ENCODE measurements around the gene ELMOD1.

ELMOD1 gene

GRCh38 chr11:107646783-107647182, 55.8 kb downstream of the ELMOD1 start:
- DNase-seq (ENCODE audit: low read depth in 2 of 2) = no peak

- DNase-seq (ENCODE audit: low read depth in 2 of 2) = no peak
Measured at GRCh38 chr11:107648242-107648641, 57.3 kb downstream of the ELMOD1 start.

GRCh38 chr11:107651672-107652071, 60.7 kb downstream of the ELMOD1 start:
- no peak for DNase-seq (ENCODE audit: low read depth in 2 of 2)

DNA sequence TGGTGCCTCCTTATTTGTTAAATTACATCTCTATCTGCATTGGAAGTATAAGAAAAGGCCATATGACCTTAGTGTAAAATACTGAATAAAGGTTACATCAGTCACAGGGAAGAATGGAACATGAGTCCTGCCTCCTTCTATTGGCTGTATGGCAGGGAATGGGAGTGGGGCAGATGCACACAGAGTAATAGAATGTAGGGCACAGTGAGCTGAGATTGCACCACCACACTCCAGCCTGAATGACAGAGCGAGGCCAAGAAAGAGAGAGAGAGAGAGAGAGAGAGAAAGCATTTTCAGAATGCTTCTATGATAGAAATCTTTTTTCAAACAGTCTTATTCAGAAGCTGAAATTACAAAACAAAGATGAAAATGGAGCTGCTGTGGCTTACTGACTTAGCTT, 62.1 kb downstream of the ELMOD1 start:
- DNase-seq (ENCODE audit: low read depth in 2 of 2) = no peak

DNA sequence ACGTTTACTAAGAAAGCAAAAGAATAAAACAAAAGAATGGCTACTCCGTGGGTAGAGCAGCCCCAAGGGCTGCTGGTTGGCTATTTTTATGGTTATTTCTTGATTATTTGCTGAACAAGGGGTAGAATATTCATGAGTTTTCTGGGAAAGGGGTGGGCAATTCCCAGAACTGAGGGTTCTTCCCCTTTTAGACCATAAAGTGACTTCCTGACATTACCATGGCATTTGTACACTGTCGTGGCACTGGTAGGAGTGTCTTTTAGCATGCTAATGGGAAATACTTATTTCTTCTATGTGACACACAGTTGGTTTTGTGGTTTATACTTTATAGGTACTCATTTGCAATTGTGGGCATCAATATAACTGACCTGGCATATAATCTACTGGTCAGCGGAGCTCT, 64.7 kb downstream of the ELMOD1 start:
- no peak for DNase-seq (ENCODE audit: low read depth in 2 of 2)

GRCh38 chr11:107659310-107659709, 68.4 kb downstream of the ELMOD1 start:
- DNase-seq (ENCODE audit: low read depth in 2 of 2) = no peak

DNA sequence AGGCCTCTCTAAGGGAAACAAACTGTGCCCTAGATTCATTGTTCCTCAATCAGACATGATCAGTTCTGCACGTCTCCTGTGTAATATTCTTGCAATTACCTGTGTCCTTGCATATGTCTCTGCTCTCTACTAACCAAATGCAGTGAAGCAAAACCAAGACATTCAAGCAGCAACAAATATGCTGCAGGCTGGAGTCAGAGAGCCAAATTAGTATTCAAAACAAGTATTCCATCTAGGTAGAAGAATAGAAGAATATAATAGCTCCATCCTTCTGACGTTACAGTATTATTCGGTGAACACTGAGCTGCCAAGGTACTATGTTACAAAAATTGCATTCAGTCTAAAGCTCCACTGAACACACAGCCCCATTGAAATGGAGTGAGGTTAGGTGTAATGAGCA, 69.1 kb downstream of the ELMOD1 start:
- DNase-seq (ENCODE audit: low read depth in 2 of 2) = no peak

GRCh38 chr11:107661656-107662055, 70.7 kb downstream of the ELMOD1 start:
- DNase-seq (ENCODE audit: low read depth in 2 of 2) = no peak

- no peak for DNase-seq (ENCODE audit: low read depth in 2 of 2)
Measured at GRCh38 chr11:107665018-107665417, 74.1 kb downstream of the ELMOD1 start.

DNA sequence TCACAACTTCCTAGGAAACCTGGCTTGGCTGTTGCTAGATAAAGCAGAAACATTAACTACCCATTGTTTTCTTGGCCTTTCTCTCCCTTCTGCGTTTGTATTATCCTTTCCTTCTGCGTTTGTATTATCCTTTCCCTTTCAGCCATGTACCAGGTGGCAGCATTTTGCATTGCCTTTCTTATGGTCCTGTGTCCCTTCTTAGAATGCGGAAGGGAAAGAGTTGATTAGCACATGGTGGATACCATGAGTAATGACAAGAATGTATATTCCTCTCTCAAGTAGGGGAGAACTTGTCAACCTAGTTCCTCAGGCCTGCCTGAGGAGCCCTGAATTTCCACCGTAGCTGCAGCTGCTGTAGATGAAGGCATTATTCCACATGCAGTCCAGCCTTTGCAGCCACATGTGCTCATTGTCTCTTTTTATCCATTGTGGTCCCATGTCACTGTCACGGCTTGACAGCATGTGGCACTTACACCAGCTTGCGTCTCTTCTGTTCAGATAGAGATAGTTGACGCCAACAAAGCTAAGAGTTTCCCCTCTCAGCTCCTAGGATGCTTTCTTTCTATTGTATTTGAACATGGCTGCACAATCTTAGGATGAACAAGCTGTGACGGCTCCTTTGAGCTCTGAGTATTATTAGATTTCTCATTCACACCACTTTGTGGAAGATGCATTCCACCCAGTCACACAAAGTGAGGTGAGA, 76.1 kb downstream of the ELMOD1 start:
- no peak for DNase-seq (ENCODE audit: low read depth in 2 of 2)

DNA sequence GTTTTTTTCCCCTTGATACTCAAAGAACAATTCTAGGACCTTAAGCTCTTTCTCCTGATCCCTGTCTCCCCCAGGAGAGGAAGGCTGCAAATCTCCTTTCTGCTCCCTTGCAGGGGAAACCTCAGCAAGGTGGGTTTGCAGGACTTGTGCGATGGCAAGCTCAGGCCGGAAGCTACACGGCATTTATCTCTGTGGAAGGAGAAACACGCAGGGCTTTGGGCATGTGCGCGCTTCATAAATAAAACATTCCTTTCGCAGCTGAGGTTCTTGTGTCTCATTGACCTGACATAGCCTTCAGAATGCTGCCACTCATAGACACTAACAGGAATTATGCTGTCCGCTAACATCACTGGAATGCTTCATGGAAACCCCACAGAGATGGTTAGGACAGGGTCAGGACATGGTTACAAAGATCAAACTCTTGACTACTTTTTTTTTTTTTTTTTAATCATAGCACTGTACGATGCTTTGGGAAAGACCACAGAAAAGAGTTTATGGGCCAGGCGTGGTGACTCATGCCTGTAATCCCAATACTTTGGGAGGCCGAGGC, 78.3 kb downstream of the ELMOD1 start:
- DNase-seq (ENCODE audit: low read depth in 2 of 2) = no peak

- DNase-seq (ENCODE audit: low read depth in 2 of 2) = no peak
Measured at GRCh38 chr11:107669893-107670601, 79.1 kb downstream of the ELMOD1 start.

- no peak for DNase-seq (ENCODE audit: low read depth in 2 of 2)
Measured at GRCh38 chr11:107675902-107676301, 85.0 kb downstream of the ELMOD1 start.

DNA sequence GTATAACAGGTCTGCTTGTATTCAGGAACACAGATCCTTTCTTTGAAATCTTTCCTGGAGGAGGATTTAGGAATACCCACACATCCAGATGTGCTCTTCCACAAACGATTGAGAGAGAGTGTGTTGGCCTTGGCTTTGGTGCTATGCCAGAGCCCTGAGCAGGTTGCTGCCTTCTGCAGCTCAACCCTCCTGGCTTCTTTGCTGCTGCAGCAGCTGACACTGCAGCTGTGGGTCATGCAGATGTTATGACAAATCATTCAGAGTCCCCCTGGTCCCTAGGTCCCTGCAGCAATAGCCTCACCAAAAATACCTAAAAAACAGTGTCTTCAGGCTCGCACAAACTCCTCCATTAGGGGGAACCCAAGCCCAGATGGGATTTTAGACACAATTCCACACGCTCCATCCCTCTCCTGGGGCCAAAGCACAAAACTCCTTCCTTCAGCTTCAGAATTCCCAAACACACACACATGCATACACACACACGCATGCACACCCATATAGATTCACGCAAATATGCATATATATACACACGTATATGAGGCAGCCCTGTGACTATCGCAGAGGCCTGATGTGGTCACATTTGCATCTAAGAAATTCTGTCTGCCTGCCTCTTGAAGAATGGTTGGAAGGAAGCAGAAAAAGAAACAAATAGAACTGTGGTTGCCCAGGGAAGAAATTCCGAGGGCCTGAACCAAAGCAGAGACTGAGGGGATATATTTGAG, 85.5 kb downstream of the ELMOD1 start:
- DNase-seq (ENCODE audit: low read depth in 2 of 2) = no peak

DNA sequence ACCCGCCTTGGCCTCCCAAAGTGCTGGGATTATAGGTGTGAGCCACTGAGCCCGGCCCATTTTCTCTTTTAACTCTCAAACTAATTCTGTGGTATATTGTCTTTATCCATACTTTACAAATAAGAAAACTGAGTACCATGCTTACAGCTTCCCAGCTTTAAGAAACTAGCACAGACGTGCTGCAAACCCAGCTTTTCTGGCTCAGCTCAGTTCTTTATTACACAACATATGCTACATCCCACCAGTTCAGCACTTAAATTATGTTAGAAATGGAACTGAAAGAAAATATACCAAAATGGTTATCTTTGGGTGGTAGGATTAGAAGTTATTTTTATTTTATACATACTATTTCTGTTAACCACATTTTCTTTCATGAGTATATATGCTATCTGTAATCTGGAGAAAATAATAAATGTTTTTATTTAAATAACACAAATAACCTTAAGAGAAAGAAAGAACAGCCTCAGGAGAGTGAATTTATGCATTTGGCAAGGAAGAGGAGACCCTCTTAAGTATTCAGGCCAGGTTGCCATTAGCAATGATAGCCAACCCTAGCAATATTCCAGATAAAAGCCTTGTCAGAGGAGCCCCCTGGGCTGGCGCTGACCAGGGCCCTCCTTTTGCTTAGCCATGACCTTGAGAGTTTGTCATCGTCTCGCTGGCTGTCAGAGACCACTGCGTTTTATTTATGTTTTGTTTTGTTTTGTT, 87.1 kb downstream of the ELMOD1 start:
- no peak for DNase-seq (ENCODE audit: low read depth in 2 of 2)

DNA sequence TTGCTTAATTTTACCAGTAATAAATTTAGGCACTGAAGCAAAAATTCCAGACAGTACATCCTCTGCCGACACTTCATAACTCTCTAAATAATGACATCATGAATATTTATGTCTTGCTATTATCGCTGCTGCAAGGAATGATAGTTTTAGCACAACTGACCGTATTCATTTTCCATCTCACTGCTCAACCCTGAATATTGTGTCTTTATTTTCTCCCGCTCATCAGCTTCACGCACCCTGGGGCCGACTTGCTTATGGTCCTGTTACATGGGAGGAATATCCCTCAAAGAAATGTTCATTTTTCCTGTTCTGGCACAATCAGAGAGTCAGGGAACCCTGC, 87.7 kb downstream of the ELMOD1 start:
- no peak for DNase-seq (ENCODE audit: low read depth in 2 of 2)

- no peak for DNase-seq (ENCODE audit: low read depth in 2 of 2)
Measured at GRCh38 chr11:107679255-107680024, 88.5 kb downstream of the ELMOD1 start.

DNA sequence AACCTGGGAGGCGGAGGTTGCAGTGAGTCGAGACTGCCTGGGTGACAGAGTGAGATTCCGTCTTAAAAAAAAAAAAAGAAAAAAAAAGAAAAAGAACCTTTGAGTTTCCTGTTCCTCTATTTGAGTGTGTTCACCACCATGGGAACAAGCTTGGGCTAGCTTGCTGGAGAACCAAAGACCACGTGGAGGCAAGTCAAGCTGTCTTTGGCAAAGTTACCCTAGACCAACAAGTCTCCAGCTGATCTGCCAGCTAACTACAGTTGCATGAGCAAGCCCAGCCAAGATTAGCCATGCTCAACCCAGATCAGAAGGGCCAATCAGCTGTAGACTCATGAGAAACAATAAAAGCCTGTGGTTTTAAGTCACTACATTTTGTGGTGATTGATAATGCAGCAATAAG, 91.2 kb downstream of the ELMOD1 start:
- DNase-seq (ENCODE audit: low read depth in 2 of 2) = no peak

DNA sequence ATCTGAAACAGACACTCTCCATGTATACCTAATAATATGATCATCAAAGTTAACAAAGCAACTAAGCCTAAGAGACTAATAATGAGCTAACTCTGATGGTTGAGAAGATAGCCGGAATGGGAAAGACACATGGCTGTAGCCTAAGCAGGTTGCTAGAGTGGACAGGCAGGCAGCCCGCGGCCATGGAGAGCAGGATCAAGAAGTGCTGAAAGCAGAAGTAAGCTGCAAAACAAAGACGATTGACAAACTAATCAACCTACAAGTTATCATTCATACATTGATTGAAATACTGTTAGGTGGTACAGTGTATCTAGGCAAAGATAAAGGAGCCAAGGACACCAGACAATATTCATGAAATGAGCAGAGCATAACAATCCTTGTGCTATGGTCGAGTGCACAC, 91.6 kb downstream of the ELMOD1 start:
- DNase-seq (ENCODE audit: low read depth in 2 of 2) = no peak

DNA sequence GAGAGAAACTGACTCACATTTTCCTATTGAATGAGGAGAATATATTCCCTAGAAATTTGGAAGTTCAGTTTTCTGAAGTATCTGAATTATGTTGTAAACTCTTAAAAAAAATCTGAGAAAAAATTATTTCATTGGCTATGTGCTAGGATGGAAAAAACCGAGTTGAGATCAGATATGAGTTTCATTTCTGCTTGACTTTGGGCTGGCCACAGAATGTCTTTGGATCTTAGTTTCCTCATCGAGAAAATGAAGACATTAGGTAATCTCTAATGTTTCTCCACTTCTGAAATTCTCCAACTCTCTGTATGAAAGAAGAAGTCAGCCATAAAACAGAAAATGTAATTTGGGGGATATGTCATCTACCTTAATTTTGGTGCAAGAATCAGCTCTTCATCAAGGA, 92.1 kb downstream of the ELMOD1 start:
- DNase-seq (ENCODE audit: low read depth in 2 of 2) = no peak

- no peak for DNase-seq (ENCODE audit: low read depth in 2 of 2)
Measured at GRCh38 chr11:107683807-107684206, 92.9 kb downstream of the ELMOD1 start.
